Endothelial cell of hepatic sinusoid (primary cell): ENCODE measurements around the gene KCNK18.

ENCODE experiments used
- in situ Hi-C: cut with HindIII; loops from 2 replicates; pipeline ENCODE4 v1.10.0; 2017; ENCODE audit warnings: low sequenced_read_pairs

The KCNK18 gene

DNA sequence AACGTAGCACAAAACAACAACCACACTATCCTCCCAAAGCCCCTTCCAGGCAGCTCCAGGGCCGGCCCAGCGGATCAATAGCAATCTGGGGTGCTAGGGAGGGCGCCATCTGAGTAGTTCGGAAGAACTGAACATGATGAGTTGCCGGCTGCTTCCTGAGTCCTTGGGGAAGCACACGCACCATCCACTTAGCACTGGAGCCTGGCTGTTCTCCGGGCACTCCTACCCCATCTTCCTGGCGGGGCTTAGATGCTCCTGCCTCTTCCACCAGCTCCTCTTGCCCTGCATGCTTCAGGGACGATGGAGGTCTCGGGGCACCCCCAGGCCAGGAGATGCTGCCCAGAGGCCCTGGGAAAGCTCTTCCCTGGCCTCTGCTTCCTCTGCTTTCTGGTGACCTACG, at the start of gene KCNK18:
KCNK18 (plus strand) TSS at position 301 of the 400 bp plus-strand sequence; CDS start at position 301, 0 bp downstream.
- in situ Hi-C loops = loop anchor here (5.0 kb wide), 1 partner anchor 75 kb away; no protein-coding TSS in a partner anchor

- in situ Hi-C loops = no loop called here
Observed at GRCh38 chr10:117148284-117148683, 49.0 kb upstream of the KCNK18 start.

DNA sequence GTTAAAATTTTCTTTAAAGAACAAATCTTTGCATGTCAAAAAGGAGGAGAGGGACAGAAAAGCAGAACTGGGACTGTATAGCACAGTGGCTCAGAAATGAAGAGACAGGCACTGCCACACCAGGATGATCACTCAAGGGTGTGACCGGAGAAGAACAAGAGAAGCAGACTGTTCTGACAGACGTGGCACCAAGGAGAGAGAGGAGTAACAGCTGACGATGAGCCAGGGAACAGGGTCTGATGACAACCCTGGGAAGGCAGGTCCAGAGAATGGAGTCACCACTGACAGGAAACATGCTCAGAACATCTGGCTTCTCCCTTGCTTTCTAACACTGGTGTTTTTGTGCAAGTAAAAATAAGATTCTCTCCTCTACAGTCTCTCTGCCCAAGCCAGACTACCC, 44.6 kb upstream of the KCNK18 start:
- in situ Hi-C loops = no loop called here

DNA sequence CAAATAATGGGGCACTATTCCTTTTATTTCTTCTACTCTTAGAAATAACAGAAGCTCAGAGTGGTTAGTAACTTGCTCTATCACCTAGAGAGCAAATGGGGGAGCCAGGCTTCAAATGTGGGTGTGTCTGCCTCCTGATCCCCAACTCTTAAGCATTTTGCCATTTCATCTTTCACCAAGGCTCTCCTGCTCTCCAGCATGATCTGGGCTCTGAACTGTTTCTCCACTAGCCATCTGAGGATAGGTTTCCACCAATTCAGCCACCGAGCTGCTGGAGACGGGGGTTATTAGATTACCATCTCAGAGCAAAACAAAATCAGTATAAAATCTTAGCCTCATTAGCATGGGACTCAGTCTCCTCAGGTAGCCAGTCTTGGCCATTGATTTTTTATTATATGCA, 39.0 kb upstream of the KCNK18 start:
- in situ Hi-C loops = loop anchor here (5.0 kb wide), 2 partner anchors 356 to 491 kb away; no protein-coding TSS in a partner anchor

GRCh38 chr10:117159390-117159789, 37.9 kb upstream of the KCNK18 start:
- in situ Hi-C loops = loop anchor here (5.0 kb wide), 2 partner anchors 357 to 492 kb away; no protein-coding TSS in a partner anchor

DNA sequence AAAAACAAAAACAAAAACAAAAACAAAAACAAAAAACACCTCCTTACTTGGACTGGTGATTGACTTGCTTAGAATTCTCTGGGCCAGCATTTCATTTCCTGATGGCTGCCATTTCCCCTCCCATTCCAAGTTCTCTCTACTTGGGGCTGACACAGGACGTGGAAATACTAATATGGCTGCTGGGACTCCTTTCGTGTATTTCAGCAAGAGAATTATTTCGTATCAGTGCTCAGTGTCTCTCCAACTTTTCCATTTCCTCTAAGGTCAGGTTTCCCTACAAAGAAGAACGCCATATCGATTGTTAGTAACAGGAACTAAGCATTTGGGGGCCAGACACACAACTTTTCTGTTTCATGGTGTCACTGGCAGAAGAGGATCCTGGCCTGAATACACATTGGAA, 36.7 kb upstream of the KCNK18 start:
- in situ Hi-C loops = no loop called here

DNA sequence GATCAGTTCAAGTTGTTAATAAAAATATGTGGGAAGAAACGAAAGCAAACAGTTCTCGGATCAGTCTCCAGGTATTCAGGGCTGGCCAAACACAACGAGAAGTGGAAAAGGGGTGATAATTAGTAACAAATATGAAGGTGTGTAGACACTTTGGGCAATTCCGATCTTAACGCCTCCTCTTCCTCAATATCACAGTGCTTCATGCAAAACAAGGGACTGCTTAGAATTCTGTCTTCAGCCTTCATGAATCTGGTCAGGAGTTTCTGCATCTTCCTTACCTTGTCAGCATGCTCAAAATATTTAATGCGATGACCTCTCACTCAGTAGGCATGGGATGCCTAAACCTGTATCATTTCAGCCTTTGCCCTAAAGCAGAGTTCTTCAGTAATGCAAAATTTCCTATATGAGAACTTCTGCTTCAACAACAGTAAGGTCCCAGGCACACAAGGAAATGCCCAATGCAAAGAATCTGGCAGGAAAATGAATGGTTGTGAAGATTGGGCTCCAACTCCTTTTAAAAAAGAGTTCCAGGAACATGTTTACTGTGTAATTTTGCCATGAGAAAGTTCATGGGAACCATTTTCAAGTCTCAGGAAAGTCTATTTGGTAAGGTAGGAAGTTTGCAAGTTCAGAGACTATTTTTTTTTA, 35.8 kb upstream of the KCNK18 start:
- in situ Hi-C loops = no loop called here

DNA sequence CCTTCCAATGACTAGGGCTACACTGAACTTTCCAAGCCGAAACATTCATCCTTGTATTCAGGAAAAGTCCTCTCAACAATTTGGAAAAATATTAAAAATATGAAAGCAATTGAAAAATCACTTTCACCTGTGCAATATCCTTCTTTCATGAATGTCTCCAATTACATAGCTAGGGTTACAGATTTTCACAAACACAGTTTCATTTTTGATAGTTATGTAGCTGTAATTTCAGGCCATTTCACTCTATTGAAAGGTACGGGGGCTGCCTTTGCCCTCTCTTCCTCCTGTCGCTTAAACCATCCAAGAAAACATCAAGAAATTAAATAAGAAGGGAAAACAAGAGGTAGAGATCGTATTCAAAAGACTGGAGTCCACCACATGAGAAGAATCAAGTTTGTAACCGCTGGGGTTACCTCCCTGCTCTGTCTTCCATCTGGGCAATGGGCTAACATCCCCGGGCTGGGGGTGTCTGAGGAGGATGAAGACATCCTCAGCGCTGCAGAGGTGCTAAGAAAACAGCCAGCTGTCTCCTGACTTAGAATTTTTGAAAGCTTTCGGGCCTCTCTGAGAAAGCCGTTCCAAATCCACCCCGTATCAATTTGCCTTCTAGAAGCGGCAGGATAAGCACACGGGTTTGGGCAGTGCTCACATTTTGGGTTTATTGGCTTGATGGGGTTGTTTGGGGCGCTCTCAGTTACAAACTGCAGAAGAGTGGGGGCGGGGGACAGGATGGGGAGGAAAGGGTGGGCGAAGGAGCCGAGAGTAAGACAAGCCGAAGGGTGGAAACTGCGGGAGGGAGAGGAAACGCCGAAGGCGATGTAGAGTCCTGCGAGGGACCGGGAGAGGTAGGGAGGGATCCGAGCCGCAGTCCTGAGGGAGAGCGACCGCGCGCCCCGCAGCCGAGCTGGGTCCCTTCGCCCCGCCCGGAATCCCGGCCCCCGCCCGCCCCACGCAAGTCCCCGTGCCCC, 34.9 kb upstream of the KCNK18 start:
- in situ Hi-C loops = no loop called here

- in situ Hi-C loops = no loop called here
Observed at GRCh38 chr10:117163061-117163953, 34.0 kb upstream of the KCNK18 start.

DNA sequence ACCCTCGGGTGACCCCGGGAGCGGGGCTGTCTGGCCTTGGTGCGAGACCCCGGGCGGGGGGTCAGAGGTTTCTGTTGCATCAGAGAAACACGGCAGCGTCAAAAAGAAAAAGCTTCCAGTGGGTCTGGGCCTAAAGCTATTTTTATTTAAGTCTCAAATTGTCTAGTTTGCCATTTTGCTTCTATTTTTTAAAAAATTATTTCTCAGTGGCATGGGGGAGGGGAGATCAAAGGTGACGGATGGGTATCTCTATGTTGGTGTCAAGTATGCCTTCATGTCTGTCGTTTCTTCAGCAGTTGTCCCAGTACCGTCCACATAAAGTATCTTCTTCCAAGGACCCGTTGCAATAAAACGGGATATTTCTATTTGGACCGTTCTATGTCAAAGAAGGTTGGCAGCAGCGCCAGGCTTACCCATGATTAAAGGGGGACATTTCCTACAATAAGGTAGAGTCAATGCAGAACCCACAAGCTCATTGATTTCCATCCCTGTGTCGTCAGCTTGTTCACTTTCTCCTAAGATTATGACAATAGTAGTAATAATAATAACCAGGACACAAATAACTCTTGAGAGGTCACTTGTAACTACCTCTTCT, 33.2 kb upstream of the KCNK18 start:
- in situ Hi-C loops = no loop called here

DNA sequence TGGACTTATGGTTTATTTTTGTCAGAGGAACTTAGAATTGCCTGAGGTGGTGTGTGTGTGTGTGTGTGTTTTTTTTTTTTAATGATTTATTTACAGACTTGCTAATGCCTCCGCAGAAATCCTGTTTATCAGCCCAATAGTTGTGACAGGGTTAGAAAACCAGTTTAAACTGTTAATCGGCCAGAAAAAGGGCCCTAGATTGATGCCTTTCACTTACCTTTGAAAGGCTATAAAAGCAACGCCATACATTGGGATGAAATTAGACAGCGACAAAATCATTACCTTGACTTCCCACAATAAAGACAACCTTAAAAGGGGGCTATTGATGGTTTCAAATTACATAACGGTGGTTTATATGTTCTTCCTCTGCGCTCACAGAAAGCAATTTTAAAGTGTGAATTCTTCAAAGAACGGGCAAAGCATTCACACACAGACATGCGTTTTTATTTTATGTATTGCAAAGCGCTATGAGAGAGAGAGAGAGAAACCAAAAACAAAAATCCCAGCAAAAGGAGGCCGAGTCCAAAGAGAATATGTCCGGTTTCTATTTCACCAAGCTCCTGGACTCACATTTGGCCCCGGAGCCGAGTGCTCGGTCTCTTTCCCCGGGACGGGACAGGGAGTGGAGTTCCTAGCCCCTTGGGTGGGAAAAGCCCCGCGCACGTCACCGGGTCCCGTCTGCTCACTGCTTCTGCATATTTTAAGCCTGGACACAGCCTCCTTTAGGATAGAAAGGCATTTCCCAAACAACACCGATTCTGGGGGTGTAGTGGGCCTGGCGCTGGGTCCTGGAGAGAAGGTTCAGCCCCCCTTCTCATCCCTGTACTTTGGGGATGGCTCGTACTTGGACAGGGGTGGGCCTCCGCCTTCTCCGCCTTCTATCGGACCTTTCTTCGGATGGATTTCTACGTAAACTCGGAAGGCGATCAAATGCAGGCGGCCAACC, 32.4 kb upstream of the KCNK18 start:
- in situ Hi-C loops = no loop called here

GRCh38 chr10:117165538-117166417, 31.5 kb upstream of the KCNK18 start:
- in situ Hi-C loops = no loop called here

DNA sequence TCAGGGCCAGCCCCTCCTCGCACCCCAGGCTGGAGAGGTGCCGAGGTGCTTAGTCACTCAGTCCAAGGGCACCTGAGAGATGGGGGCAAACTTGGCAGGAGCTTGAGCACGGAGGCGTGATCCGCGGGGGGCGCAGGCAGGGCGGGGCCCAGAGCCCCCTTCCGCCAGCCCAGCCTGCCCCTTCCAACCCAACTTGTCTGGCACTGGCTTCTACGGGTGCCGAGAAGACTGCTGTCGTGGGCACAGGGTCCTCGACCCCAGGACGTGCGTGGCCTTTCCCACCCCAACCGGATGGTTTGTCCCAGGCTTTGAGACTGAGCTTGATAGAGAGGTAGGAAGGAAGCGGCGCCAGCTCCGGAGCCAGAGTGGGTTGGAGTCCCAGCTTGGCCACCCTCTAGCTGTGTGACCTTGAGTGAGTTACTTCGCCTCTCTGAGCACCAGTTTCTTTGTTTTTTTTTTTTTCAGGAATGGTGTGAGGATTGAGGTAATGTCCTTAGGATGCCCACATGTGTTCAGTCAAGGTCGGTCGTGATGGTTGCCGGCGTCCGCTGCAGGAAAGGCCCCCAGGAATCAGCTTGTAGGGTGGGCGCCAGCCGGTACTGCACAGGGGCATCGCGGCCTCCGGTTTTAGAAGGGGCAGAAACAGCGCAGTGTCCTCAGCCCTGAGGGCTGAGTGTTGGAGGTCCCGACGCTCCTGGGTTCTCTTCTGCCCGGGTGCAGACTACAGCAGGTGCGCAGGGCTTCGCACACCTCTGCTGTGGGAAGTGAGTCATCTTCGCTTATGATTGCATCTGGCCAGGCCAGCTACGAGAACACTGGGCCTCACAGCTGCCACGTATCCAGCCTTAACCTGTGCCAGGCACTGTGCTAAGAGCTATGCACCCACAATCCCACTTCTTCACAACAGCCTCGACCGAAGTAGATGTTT, 30.6 kb upstream of the KCNK18 start:
- in situ Hi-C loops = no loop called here

DNA sequence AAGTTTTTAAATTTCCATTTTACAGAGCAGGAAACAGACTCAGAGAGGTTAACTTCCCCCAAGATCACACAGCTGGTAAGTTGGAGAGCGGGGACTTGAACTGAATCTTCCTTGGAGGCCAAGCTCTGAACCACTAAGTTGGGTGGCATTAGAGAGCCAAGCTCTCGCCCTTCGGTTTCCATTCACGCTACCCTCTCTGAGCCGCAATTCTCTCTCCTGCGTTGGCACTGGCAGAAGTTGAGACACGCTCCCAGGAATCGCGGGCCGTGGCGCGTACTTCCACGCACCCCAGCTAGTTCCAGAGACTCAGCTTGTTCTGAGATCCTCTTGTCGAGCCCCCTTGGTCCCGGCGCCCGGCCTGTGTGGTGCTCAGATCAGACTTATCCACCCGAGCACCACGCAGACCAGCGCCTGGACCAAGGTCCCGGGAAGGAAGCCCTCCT, 29.9 kb upstream of the KCNK18 start:
- in situ Hi-C loops = no loop called here

GRCh38 chr10:117167789-117168674, 29.3 kb upstream of the KCNK18 start:
- in situ Hi-C loops = no loop called here

GRCh38 chr10:117168729-117169128, 28.6 kb upstream of the KCNK18 start:
- in situ Hi-C loops = no loop called here
